HG02623 (cell line): Measurements from ENCODE around the gene TAF4B.
"Not testable (repeated sequence)": the region's sequence is repeated elsewhere in the genome, so short reads cannot be mapped to it uniquely, and the experiment has no call there.

Experiments
- ATAC-seq: cut with Tn5 transposase; IDR thresholded peaks from one replicate; pipeline ENCODE4 v1.9.1; 2021; ENCODE audit warnings: moderate library complexity; ENCODE audit not compliant: unreplicated experiment

The TAF4B gene

GRCh38 chr18:26226229-26227050, at the start of gene TAF4B:
Gene TAF4B (plus strand): TSS chr18:26226445. CDS start chr18:26226934, 489 bp downstream.
- peak; percentile 89 for ATAC-seq

GRCh38 chr18:26181343-26181826, 44.9 kb upstream of the TAF4B start:
- ATAC-seq: peak; percentile 61

GRCh38 chr18:26183395-26184112, 42.7 kb upstream of the TAF4B start:
- ATAC-seq: no peak

- ATAC-seq: no peak
Measured at GRCh38 chr18:26185267-26185666, 41.0 kb upstream of the TAF4B start.

- peak; percentile 73 for ATAC-seq
Measured at GRCh38 chr18:26190506-26190905, 35.7 kb upstream of the TAF4B start.

- no peak for ATAC-seq
Measured at GRCh38 chr18:26192233-26192632, 34.0 kb upstream of the TAF4B start.

- ATAC-seq: no peak
Measured at GRCh38 chr18:26196605-26197004, 29.6 kb upstream of the TAF4B start.

- ATAC-seq: not testable (repeated sequence)
Measured at GRCh38 chr18:26202001-26202400, 24.2 kb upstream of the TAF4B start.

- no peak for ATAC-seq
Measured at GRCh38 chr18:26205318-26205717, 20.9 kb upstream of the TAF4B start.

- no peak for ATAC-seq
Measured at GRCh38 chr18:26206488-26206887, 19.8 kb upstream of the TAF4B start.

- ATAC-seq: no peak
Measured at GRCh38 chr18:26207937-26208336, 18.3 kb upstream of the TAF4B start.

- ATAC-seq: no peak
Measured at GRCh38 chr18:26208977-26209376, 17.3 kb upstream of the TAF4B start.

GRCh38 chr18:26210147-26210546, 16.1 kb upstream of the TAF4B start:
- ATAC-seq: no peak

GRCh38 chr18:26215247-26215970, 10.8 kb upstream of the TAF4B start:
- ATAC-seq: peak; percentile 95

- ATAC-seq: no peak
Measured at GRCh38 chr18:26225022-26225693, 1.1 kb upstream of the TAF4B start.

- no peak for ATAC-seq
Measured at GRCh38 chr18:26225915-26226228, 373 bp upstream of the TAF4B start.

- no peak for ATAC-seq
Measured at GRCh38 chr18:26227051-26227670, 916 bp downstream of the TAF4B start.

- ATAC-seq: no peak
Measured at GRCh38 chr18:26228562-26229260, 2.5 kb downstream of the TAF4B start.

- ATAC-seq: no peak
Measured at GRCh38 chr18:26230497-26230896, 4.3 kb downstream of the TAF4B start.

GRCh38 chr18:26233208-26233607, 7.0 kb downstream of the TAF4B start:
- no peak for ATAC-seq
